Ammon's horn (tissue), 1 donor: ENCODE results near the gene SMAGP.
"Not testable (repeated sequence)": the region's sequence is repeated elsewhere in the genome, so short reads cannot be mapped to it uniquely, and the experiment has no call there.

Source experiments
- DNase-seq: peaks from one replicate; pipeline ENCODE4 v3.0.0-alpha.2; 2016; ENCODE audit warnings: low spot score

Gene SMAGP

DNA sequence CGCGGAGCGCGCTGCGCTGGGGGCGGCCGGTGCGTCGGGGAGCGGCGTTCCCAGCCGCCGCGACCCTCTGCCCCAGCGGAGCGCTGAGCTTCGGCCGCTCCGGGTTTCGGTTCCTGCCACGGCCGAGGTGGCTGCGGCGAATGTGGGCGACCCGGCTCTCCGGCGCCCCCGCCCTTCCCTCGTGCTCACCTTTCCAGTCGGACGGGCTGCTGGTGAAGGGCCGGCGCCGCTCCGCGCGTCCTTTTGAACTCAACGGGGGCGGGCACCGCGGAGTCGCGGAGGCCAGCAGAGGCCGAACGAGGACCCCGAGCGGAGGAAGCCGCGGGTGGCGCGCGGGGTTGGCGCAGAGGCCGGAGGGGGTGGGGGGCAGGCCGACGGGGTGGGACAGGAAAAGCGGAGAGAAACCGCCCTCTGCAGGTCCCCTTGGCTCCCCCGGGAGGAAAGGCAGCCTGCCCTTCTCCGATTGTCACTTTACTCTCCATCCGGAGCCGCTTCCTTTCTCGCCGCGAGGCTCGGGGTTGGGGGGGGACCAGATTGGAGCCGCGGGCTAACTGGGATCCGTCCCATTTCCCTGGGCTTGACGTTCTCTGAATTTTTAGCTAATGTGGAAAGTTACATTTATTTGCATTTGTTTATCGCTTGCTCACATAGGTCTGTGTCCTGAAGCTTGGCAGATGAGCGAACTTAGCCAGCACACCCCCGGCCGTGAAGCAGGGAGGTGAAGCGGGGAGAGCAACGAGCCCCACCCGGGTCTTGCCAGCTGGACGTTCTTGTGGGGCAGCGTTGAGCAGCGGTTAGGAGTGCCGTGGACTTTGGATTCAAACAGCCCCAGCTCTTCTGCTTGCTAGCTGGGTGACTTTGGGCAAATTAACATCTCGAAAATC lies at the start of gene SMAGP:
SMAGP (minus strand) TSS at position 349 of the 884 bp plus-strand sequence. CDS start 1,137 bp downstream, outside the sequence.
- DNase-seq: peak; percentile 12

- DNase-seq: no peak
These were observed 48.8 kb upstream of the SMAGP start for GRCh38 chr12:51318846-51319599.

- DNase-seq: not testable (repeated sequence)
These were observed 48.0 kb upstream of the SMAGP start for GRCh38 chr12:51318057-51318806.

DNA sequence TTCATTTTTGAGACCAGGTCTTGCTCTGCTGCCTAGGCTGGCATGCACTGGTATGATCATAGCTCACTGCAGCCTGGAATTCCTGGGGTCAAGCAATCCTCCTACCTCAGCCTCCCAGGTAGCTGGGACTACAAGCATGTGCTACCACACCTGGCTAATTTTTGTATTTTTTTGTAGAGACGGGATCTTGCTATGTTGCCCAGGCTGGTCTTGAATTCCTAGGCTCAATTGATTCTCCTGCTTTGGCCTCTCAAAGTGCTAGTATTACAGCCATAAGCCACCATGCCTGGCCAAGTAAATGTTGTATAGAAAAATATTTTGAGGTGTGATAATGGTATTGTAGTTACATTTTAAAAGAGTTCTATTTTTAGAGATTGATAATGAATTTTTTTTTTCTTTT lies 41.2 kb upstream of the SMAGP start:
- no peak for DNase-seq

- DNase-seq: no peak
These were observed 37.7 kb upstream of the SMAGP start for GRCh38 chr12:51307655-51308593.

DNA sequence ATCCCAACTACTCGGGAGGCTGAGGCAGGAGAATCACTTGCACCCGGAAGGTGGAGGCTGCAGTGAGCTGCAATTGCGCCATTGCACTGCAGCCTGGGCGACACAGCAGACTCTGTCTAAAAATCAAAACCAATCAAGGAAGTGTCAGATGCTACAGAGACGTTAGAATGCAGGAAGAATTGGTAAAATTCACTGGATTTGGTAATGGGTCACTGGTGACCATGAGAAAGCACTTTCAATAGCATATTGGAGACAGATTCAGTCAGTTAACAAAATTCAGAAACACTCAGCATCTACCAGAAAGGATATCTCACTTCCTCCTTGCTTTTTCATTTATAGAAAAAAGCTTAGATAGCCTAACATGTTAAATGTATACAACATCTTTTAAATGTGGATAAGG lies 36.3 kb upstream of the SMAGP start:
- DNase-seq: no peak

DNA sequence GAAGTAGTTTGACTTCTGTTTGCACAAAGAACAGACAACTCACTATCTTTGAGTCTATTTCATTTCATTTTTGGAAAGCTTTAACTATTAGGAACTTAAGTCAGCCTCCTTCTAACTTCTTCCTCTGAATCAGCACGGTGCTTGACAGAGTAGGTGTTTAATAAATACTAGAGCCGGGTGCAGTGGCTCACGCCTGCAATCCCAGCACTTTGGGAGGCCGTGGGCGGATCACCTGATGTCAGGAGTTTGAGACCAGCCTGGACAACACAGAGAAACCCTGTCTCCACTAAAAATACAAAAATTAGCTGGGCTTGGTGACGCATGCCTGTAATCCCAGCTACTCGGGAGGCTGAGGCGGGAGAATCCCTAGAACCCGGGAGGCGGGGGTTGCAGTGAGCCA lies 30.6 kb upstream of the SMAGP start:
- not testable (repeated sequence) for DNase-seq

GRCh38 chr12:51295651-51296050 lies 25.4 kb upstream of the SMAGP start:
- no peak for DNase-seq

DNA sequence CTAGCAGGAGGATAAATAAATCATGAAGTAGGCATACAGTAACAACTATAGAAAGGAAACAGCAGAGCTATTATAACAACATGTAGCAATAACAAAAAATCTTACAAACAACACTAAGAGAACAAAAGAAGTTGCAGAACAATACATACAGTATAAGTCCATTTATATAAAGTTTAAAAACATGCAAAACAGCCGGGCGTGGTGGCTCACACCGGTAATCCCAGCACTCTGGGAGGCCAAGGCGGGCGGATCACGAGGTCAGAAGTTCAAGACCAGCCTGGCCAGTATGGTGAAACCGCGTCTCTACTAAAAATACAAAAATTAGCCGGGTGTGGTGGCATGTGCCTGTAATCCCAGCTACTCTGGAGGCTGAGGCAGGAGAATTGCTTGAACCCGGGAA lies 23.9 kb upstream of the SMAGP start:
- DNase-seq: not testable (repeated sequence)

- no peak for DNase-seq
These were observed 23.5 kb upstream of the SMAGP start for GRCh38 chr12:51293696-51294095.

DNA sequence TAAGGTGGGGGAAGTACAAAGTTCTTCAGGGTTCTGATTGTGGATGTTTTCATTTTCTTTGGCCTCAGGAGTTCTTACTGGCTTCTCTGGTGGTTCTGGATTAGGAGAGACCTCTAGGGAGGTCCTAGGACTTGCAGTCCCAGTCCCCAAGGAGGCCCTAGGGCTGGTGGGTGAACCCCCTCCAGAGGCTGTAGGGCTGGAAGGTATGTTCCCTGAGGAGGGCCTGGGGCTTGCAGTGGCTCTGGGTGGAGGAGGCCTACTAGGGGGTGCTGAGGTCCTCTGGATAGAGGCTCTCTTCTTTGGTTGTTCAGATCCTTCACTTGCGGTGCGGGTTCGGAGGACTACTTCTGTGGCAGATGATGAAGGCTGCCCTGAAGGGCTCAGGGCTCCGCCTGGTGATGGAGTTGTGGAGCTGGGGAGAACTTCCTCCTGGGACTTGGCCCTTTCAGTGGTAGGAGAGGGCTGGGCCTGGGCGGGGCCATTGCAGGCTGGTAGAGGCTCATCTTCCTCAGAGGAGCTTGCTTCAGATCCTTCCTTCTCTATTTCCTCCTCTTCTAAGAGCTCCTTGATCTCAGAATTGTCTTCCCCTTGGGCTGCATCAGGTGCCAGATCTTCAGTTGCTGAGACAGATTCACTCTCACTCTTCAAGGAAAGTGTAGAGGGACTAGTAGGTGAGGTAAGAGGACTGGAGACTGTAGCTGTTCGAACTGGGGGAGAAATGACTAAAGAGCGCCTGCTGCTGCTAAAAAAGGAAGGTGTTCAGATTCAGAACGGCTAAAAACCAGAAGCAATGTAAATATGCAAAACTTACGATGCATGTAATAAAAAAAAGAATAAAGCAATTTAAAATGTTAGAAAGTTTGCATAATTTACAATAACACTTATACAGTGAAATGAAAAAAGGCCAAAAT lies 21.6 kb upstream of the SMAGP start:
- DNase-seq: peak; percentile 64

- DNase-seq: no peak
These were observed 15.6 kb upstream of the SMAGP start for GRCh38 chr12:51285843-51286242.

- no peak for DNase-seq
These were observed 11.1 kb upstream of the SMAGP start for GRCh38 chr12:51281202-51281924.

- no peak for DNase-seq
These were observed 4.9 kb upstream of the SMAGP start for GRCh38 chr12:51275088-51275487.

DNA sequence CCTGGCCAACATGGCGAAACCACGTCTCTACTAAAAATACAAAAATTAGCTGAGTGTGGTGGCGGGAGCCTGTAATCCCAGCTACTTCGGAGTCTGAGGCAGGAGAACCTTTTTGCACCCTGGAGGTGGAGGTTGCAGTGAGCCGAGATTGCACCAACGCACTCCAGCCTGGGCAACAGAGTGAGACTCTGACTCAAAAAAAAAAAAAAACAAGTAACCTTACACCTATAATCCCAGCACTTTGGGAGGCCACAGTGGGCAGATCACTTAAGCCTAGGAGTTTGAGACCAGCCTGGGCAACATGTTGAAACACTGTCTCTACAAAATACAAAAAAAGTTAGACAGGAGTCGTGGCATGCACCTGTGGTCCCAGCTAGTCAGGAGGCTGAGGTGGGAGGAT lies 2.6 kb upstream of the SMAGP start:
- DNase-seq: not testable (repeated sequence)

- DNase-seq: no peak
These were observed 820 bp upstream of the SMAGP start for GRCh38 chr12:51270951-51271518.

DNA sequence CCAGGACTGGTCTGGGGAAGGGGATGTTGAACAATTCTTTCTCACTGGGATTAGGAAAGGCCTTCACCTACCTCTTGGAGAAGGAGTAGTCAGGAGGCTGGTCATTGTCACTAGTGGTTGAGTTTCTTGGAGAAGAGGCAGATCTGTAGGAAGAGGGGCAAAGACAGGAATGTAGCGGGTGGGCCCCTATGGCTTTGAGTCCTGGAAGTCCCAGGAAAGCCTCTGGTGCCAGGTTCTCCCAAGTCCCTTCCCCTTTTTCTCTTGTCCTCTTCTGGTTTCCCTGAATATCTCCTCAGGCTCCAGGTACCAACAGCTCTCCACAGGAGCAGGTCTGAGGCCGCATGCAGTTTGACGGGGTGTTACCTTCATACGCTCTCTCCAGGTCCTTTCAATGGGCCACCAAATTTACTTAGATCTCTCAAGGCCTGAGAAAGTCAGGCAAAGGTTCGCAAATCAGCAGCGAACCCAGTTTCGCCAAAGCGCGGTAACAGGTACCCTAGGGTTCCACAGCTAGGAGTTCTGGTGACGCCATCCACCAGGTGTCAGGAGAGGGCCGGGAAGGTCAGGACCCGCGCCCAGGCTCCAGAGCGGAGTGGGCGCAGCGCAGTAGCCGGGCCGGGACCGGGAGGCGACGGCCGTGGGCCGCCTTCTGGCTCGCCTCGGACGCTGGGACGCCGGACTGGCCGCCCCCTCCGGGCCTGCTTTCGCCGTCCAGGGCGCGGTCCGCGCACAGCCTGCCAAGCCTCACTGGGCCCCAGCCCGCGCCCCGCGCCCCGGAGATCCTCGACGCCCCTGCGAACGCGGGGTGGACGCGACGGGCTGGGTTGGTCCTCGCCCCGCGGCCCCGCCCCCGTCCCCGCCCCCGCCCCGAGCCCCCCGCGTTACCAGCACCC lies 795 bp downstream of the SMAGP start:
- no peak for DNase-seq

DNA sequence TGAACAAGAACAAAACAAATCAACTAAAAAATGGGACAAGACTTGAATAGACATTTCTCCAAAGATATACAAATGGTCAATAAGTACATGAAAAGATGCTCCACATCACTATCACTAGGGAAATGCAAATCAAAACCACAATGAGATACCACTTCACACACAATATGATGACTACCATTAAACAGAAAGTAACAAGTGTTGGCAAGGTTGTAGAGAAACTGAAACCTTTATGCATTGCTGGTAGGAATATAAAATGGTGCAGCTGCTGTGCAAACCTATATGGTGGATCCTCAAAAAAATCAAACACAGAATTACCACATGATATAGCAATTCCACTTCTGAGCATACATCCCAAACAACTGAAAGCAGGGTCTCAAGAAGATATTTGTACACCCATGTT lies 5.2 kb downstream of the SMAGP start:
- DNase-seq: no peak
